Astrocyte (in vitro differentiated cells and primary cell): ENCODE results near the gene METRNL. TPM values are rescaled to one million over a fixed set of nuclear protein-coding genes. Genes with fewer than 3 reads are reported as not detected.

ENCODE experiments used
- DNase-seq: peaks from one replicate; pipeline ENCODE4 v3.0.0-alpha.2; 2010; ENCODE audit warnings: low read depth
- FAIRE-seq: peaks from 2 replicates; lab custom pipeline; 2011; peaks lifted over from hg19 to GRCh38; lab: Jason Lieb, UNC
- H2AFZ ChIP-seq: 2 replicates; pipeline ENCODE4 v1.6.0; 2012; ENCODE audit warnings: low read depth, low read length, inconsistent platforms
- H3K27ac ChIP-seq: 2 replicates; pipeline ENCODE4 v1.5.1; 2011; ENCODE audit warnings: low read depth, low read length, inconsistent platforms
- H3K27me3 ChIP-seq: 2 replicates; pipeline ENCODE4 v1.6.0; 2011; ENCODE audit warnings: low read length, inconsistent platforms; ENCODE audit not compliant: insufficient read depth
- H3K36me3 ChIP-seq: 2 replicates; pipeline ENCODE4 v1.5.1; 2011; ENCODE audit warnings: low read length, inconsistent platforms; ENCODE audit not compliant: insufficient read depth
- H3K4me1 ChIP-seq: 2 replicates; pipeline ENCODE4 v1.5.1; 2011; ENCODE audit warnings: low read length, inconsistent platforms; ENCODE audit not compliant: insufficient read depth
- H3K4me2 ChIP-seq: 2 replicates; pipeline ENCODE4 v1.6.0; 2012; ENCODE audit warnings: low read length, inconsistent platforms
- H3K4me3 ChIP-seq: 2 replicates; pipeline ENCODE4 v1.5.1; 2011; ENCODE audit warnings: low read depth, mild to moderate bottlenecking, low read length, inconsistent platforms; ENCODE audit not compliant: insufficient read depth
- H3K79me2 ChIP-seq: 2 replicates; pipeline ENCODE4 v1.6.0; 2012; ENCODE audit warnings: mild to moderate bottlenecking, low read length, inconsistent platforms; ENCODE audit not compliant: insufficient read depth
- H3K9ac ChIP-seq: 2 replicates; pipeline ENCODE4 v1.6.0; 2012; ENCODE audit warnings: mild to moderate bottlenecking, low read length, inconsistent platforms
- H3K9me3 ChIP-seq: 2 replicates; pipeline ENCODE4 v1.5.1; 2012; ENCODE audit warnings: low read depth, mild to moderate bottlenecking, low read length, inconsistent platforms; ENCODE audit not compliant: insufficient read depth
- H4K20me1 ChIP-seq: 2 replicates; pipeline ENCODE4 v1.6.0; 2012; ENCODE audit warnings: low read length, inconsistent platforms; ENCODE audit not compliant: insufficient read depth
- H3K27ac Mint-ChIP-seq: one replicate; pipeline ENCODE4 v1.8.0; 2021; ENCODE audit warnings: mild to moderate bottlenecking, mixed read lengths; ENCODE audit not compliant: unreplicated experiment
- H3K27me3 Mint-ChIP-seq: one replicate; pipeline ENCODE4 v1.8.0; 2021; ENCODE audit warnings: low read depth, mixed read lengths; ENCODE audit not compliant: unreplicated experiment
- H3K36me3 Mint-ChIP-seq: one replicate; pipeline ENCODE4 v1.8.0; 2021; ENCODE audit warnings: low read depth, mixed read lengths; ENCODE audit not compliant: unreplicated experiment
- H3K4me1 Mint-ChIP-seq: one replicate; pipeline ENCODE4 v1.8.0; 2021; ENCODE audit warnings: low read depth, mixed read lengths; ENCODE audit not compliant: unreplicated experiment
- H3K4me3 Mint-ChIP-seq: one replicate; pipeline ENCODE4 v1.8.0; 2021; ENCODE audit warnings: mild to moderate bottlenecking, moderate library complexity, mixed read lengths; ENCODE audit not compliant: unreplicated experiment
- H3K9me3 Mint-ChIP-seq: one replicate; pipeline ENCODE4 v1.8.0; 2021; ENCODE audit warnings: mild to moderate bottlenecking, mixed read lengths; ENCODE audit not compliant: unreplicated experiment
- EZH2 ChIP-seq: IDR thresholded peaks from 2 replicates; pipeline ENCODE4 v1.6.1; 2012; ENCODE audit warnings: mild to moderate bottlenecking, low read length, inconsistent platforms; ENCODE audit not compliant: insufficient read depth
- total RNA-seq: library from RNA; stranded (reverse); gene quantifications from 2 replicates; pipeline ENCODE4 v1.2.1, GENCODE V29; 2021
- TF ChIP-seq, protein P1 (sequence below): IDR thresholded peaks from 2 replicates; pipeline ENCODE4 v1.5.1; 2011; ENCODE audit warnings: low read depth, mild to moderate bottlenecking, inconsistent platforms, low read length, moderate library complexity; ENCODE audit not compliant: insufficient read depth

METRNL gene
- total RNA-seq, 1 donor from 2014 or later: 36.7 TPM

GRCh38 chr17:83090444-83091256 is 11.2 kb downstream of the METRNL start:
- no peak overlapping the region for H3K4me3 ChIP-seq
- H4K20me1 ChIP-seq: peaks cover 79% of the 10 kb centered on the region
- peaks cover 12% of the 10 kb centered on the region for H3K4me1 Mint-ChIP-seq
- no peak for DNase-seq
- peaks cover 1% of the 10 kb centered on the region for H3K36me3 ChIP-seq
- peaks cover 66% of the 10 kb centered on the region for H3K79me2 ChIP-seq
- H3K4me3 Mint-ChIP-seq: no peak overlapping the region
- H3K27ac ChIP-seq: no peak overlapping the region
- no peak overlapping the region for H3K27ac Mint-ChIP-seq
- no peak overlapping the region for H2AFZ ChIP-seq
- TF ChIP-seq EZH2: no peak
- TF ChIP-seq, protein P1, sequence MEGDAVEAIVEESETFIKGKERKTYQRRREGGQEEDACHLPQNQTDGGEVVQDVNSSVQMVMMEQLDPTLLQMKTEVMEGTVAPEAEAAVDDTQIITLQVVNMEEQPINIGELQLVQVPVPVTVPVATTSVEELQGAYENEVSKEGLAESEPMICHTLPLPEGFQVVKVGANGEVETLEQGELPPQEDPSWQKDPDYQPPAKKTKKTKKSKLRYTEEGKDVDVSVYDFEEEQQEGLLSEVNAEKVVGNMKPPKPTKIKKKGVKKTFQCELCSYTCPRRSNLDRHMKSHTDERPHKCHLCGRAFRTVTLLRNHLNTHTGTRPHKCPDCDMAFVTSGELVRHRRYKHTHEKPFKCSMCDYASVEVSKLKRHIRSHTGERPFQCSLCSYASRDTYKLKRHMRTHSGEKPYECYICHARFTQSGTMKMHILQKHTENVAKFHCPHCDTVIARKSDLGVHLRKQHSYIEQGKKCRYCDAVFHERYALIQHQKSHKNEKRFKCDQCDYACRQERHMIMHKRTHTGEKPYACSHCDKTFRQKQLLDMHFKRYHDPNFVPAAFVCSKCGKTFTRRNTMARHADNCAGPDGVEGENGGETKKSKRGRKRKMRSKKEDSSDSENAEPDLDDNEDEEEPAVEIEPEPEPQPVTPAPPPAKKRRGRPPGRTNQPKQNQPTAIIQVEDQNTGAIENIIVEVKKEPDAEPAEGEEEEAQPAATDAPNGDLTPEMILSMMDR: no peak
- H3K4me2 ChIP-seq: no peak overlapping the region
- no peak overlapping the region for H3K9ac ChIP-seq
- no peaks in the 10 kb centered on the region for H3K27me3 ChIP-seq
- peaks cover 6% of the 10 kb centered on the region for H3K4me1 ChIP-seq
- no peaks in the 10 kb centered on the region for H3K9me3 Mint-ChIP-seq
- H3K9me3 ChIP-seq: no peaks in the 10 kb centered on the region
- FAIRE-seq: no peak
- H3K27me3 Mint-ChIP-seq: no peaks in the 10 kb centered on the region
- H3K36me3 Mint-ChIP-seq: peaks cover 12% of the 10 kb centered on the region

GRCh38 chr17:83091257-83092141 is 12.1 kb downstream of the METRNL start:
- Histone ChIP-seq H3K9ac (no peak overlapping the region), H3K79me2 (peaks cover 57% of the 10 kb centered on the region), H2AFZ (no peak overlapping the region), H4K20me1 (peaks cover 79% of the 10 kb centered on the region), H3K36me3 (peaks cover 4% of the 10 kb centered on the region), H3K4me2 (no peak overlapping the region), H3K27ac (no peak overlapping the region), H3K27me3 (no peaks in the 10 kb centered on the region), H3K9me3 (no peaks in the 10 kb centered on the region), H3K4me3 (no peak overlapping the region), H3K4me1 (peaks cover 6% of the 10 kb centered on the region)
- H3K36me3 Mint-ChIP-seq: peaks cover 9% of the 10 kb centered on the region
- H3K4me3 Mint-ChIP-seq: no peak overlapping the region
- no peak overlapping the region for H3K27ac Mint-ChIP-seq
- FAIRE-seq (no peak), DNase-seq (no peak)
- peaks cover 4% of the 10 kb centered on the region for H3K4me1 Mint-ChIP-seq
- no peaks in the 10 kb centered on the region for H3K9me3 Mint-ChIP-seq
- H3K27me3 Mint-ChIP-seq: no peaks in the 10 kb centered on the region
- no peak for TF ChIP-seq EZH2
- TF ChIP-seq, protein P1: no peak
